Esophagus squamous epithelium (tissue), 5 donors: ENCODE measurements around the gene CCDC186. TPM values are rescaled to one million over a fixed set of nuclear protein-coding genes. Genes with fewer than 3 reads are reported as not detected.

ENCODE experiments used
- DNase-seq: peaks from one replicate; lab custom pipeline; 2025; lab: John Stamatoyannopoulos, UW
- H3K27ac ChIP-seq, 4 donors: fragments of 200-600 bp; sonication (generic); one replicate each; pipeline ENCODE4 v1.5.1; 2016 to 2019; ENCODE audit warnings: mild to moderate bottlenecking in 1 of 4
- H3K27me3 ChIP-seq, 4 donors: fragments of 200-600 bp; sonication (generic); 1 replicate in 3 of 4; 2 replicates in 1 of 4; pipeline versions ENCODE4 v1.5.1 to v1.6.0; 2017 to 2021; ENCODE audit warnings: antibody characterized with exemption in 1 of 4
- H3K36me3 ChIP-seq, 3 donors: fragments of 200-600 bp; sonication (generic); one replicate each; pipeline ENCODE4 v1.5.1; 2016 to 2019
- H3K4me1 ChIP-seq, 3 donors: fragments of 200-600 bp; sonication (generic); one replicate each; pipeline ENCODE4 v1.5.1; 2017 to 2019
- H3K4me3 ChIP-seq, 4 donors: fragments of 200-600 bp; sonication (generic); 1 replicate in 3 of 4; 2 replicates in 1 of 4; pipeline ENCODE4 v1.5.1; 2016 to 2019; ENCODE audit warnings: mild to moderate bottlenecking in 2 of 4, moderate library complexity in 1 of 4
- H3K9me3 ChIP-seq, 3 donors: fragments of 200-600 bp; sonication (generic); one replicate each; pipeline ENCODE4 v1.5.1; 2016 to 2019
- POLR2A ChIP-seq, 4 donors: fragments of 450-650 bp; IDR thresholded peaks; one replicate each; pipeline ENCODE4 v1.6.1; 2017; ENCODE audit warnings: antibody characterized with exemption in 4 of 4, mild to moderate bottlenecking in 4 of 4, moderate library complexity in 3 of 4
- WGBS, 2 donors: methylation state at CpG; one replicate each; pipeline ENCODE4 v1.1.5; 2018; 5-methylcytosine and 5-hydroxymethylcytosine counted together
- intact Hi-C: fragments of 100-400 bp; cut with DNase I; formaldehyde crosslinking; loops from one replicate; pipeline ENCODE4 v1.15.0; 2022
- total RNA-seq, 4 donors: library from RNA; depleted of rRNA; stranded (reverse); fragments of >200 nt; gene quantifications; one replicate each; pipeline ENCODE4 v1.1.0, GENCODE V29; 2016
- TF ChIP-seq, protein P1 (sequence below), 6 experiments: fragments of 450-650 bp in 4 of 6; fragments of 200-600 bp in 2 of 6; sonication (generic) in 2 of 6; IDR thresholded peaks; one replicate each; pipeline ENCODE4 v1.5.1; 2016 to 2019; ENCODE audit warnings: antibody characterized with exemption in 6 of 6, mild to moderate bottlenecking in 4 of 6, moderate library complexity in 4 of 6
- donor health status: DM: yes; HTN: yes; CAD: no.

CCDC186 gene
- total RNA-seq, 4 donors from 2014 or later = 15.5 to 28.4 (median 23.5) TPM

DNA sequence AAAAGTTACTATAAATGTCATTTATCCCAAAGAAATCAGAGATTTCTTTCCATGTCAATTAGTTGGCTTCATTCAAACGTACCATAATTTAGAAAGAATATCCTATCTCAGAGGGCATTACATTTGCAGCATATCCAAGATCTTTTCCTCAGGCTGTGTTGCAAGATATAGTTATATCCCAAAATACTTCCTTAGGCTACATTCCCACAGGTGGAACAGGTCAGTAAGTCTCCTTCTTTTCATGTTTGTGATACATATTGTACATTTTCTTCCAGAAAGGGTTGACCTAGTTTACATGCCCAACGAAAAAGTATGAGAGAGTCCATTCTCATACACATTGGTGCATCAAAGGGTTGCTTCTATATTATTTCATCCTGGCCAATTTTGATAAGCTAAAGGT lies 38.1 kb upstream of the CCDC186 start:
- no peak overlapping the region for H3K4me3 ChIP-seq
- WGBS, 2 donors = 68 to 72% methylated on average over 2 of the region's 2 CpGs
- H3K36me3 ChIP-seq = no peaks in the 10 kb centered on the region
- no peak for DNase-seq
- no peaks in the 10 kb centered on the region for H3K4me1 ChIP-seq
- TF ChIP-seq, protein P1, sequence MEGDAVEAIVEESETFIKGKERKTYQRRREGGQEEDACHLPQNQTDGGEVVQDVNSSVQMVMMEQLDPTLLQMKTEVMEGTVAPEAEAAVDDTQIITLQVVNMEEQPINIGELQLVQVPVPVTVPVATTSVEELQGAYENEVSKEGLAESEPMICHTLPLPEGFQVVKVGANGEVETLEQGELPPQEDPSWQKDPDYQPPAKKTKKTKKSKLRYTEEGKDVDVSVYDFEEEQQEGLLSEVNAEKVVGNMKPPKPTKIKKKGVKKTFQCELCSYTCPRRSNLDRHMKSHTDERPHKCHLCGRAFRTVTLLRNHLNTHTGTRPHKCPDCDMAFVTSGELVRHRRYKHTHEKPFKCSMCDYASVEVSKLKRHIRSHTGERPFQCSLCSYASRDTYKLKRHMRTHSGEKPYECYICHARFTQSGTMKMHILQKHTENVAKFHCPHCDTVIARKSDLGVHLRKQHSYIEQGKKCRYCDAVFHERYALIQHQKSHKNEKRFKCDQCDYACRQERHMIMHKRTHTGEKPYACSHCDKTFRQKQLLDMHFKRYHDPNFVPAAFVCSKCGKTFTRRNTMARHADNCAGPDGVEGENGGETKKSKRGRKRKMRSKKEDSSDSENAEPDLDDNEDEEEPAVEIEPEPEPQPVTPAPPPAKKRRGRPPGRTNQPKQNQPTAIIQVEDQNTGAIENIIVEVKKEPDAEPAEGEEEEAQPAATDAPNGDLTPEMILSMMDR (IDR thresholded peaks at IDR 0.05) = no peak
- TF ChIP-seq POLR2A (IDR thresholded peaks at IDR 0.05) = no peak
- intact Hi-C loops = no loop called here
- H3K27me3 ChIP-seq = no peaks in the 10 kb centered on the region
- H3K9me3 ChIP-seq = no peaks in the 10 kb centered on the region
- no peak overlapping the region for H3K27ac ChIP-seq

DNA sequence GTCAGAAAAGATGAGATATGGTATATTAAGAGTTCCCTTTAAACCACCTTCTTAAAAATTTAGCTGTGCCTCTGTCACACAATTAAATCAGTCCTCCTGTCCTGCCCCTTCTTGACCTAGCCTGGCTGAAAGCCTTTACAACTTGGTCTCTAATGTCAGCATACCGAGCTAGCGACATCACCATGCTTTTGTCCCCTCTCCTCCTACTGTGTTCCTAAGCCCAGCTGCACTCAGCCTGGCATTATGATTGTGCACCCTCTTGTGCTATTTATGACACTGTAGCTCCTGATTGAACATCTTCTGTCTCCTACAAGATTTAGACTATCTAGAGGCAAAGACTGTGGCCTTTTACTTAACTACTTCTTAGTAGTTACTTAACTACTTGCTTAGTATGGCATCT lies 34.3 kb upstream of the CCDC186 start:
- Histone ChIP-seq H3K27ac (no peak overlapping the region), H3K4me3 (no peak overlapping the region), H3K36me3 (no peaks in the 10 kb centered on the region), H3K4me1 (no peaks in the 10 kb centered on the region), H3K27me3 (no peaks in the 10 kb centered on the region), H3K9me3 (no peaks in the 10 kb centered on the region)
- intact Hi-C loops = no loop called here
- 92 to 95% methylated on average over 2 of the region's 2 CpGs for WGBS, 2 donors
- no peak for DNase-seq
- TF ChIP-seq, protein P1 (IDR thresholded peaks at IDR 0.05) = no peak
- no peak for TF ChIP-seq POLR2A (IDR thresholded peaks at IDR 0.05)

DNA sequence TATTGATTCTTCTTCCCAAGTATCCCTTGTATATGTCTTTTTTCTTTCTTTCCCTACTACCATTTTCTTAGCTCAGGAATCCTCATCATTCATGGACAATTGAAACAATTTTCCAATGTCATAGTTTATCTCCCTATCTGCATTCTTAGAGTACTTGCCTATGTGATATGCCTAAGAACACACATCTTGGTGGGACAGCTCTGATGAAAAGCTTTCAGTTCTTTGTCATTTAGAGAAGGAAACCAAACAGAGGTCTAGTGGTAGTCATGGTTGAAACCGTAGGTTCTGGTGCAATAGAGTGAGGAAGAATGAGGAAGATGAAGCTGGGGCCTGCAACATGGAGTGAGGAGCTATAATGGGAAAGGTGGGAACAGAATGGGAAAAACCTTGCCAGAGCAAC lies 33.3 kb upstream of the CCDC186 start:
- intact Hi-C loops = no loop called here
- H3K36me3 ChIP-seq = no peaks in the 10 kb centered on the region
- WGBS, 2 donors = 60 to 80% methylated on average over 1 of the region's 1 CpG
- TF ChIP-seq, protein P1 (IDR thresholded peaks at IDR 0.05) = no peak
- TF ChIP-seq POLR2A (IDR thresholded peaks at IDR 0.05) = no peak
- DNase-seq = no peak
- no peak overlapping the region for H3K27ac ChIP-seq
- H3K9me3 ChIP-seq = no peaks in the 10 kb centered on the region
- no peak overlapping the region for H3K4me3 ChIP-seq
- no peaks in the 10 kb centered on the region for H3K27me3 ChIP-seq
- no peaks in the 10 kb centered on the region for H3K4me1 ChIP-seq

DNA sequence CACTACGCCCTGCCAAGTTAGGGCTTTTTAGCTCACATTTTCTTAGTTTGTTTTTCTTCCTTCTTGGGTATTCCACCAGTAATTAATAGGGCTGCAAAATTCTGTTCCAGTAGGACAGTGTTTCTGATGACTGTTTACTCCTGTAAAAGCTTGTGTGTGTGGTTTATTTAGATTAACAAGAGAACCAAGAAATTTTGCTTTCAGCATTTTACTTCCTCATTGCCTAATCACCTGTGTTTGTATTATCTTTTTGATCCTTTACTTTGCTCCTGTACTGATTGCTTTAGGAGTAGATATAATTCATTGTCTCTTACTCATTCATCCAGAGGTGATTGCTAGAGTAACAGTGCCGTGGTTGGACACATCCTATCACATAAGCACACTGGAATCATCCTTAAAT lies 32.9 kb upstream of the CCDC186 start:
- Histone ChIP-seq H3K27ac (no peak overlapping the region), H3K4me1 (no peaks in the 10 kb centered on the region), H3K36me3 (no peaks in the 10 kb centered on the region), H3K27me3 (no peaks in the 10 kb centered on the region), H3K4me3 (no peak overlapping the region), H3K9me3 (no peaks in the 10 kb centered on the region)
- DNase-seq = no peak
- TF ChIP-seq, protein P1 (IDR thresholded peaks at IDR 0.05) = no peak
- TF ChIP-seq POLR2A (IDR thresholded peaks at IDR 0.05) = no peak
- WGBS, 2 donors = 60 to 67% methylated on average over 2 of the region's 2 CpGs
- intact Hi-C loops = no loop called here

DNA sequence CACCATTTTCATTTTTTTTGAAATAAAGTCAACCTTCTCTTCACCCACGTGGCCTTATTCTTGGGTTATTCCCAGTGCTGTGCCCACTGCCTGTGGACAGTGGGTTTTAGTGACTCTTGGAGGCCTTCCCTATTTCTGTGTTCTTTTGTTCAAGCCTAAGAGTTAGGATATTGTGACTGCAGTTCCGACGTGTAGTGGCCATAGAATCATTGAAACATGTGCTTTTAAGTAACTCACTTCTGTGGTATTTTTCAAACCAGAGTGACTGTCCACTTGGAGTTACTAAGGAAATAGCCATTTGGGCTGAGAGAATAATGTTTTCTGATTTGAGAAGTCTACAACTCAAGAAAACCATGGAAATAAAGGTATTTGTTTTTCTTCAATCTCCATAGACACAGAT lies 28.8 kb upstream of the CCDC186 start:
- no peaks in the 10 kb centered on the region for H3K9me3 ChIP-seq
- TF ChIP-seq POLR2A (IDR thresholded peaks at IDR 0.05) = no peak
- TF ChIP-seq, protein P1 (IDR thresholded peaks at IDR 0.05) = no peak
- 90 to 95% methylated on average over 3 of the region's 3 CpGs for WGBS, 2 donors
- no peak for DNase-seq
- intact Hi-C loops = no loop called here
- H3K27ac ChIP-seq = no peak overlapping the region
- peaks cover 0 to 5% (median 0%) of the 10 kb centered on the region in 3 donors for H3K4me1 ChIP-seq
- no peak overlapping the region for H3K4me3 ChIP-seq
- H3K27me3 ChIP-seq = peaks cover 0 to 10% (median 0%) of the 10 kb centered on the region in 4 donors
- no peaks in the 10 kb centered on the region for H3K36me3 ChIP-seq
